Liver (tissue), 4 donors: Measurements from ENCODE around the gene CHMP1B. TPM values are rescaled to one million over a fixed set of nuclear protein-coding genes. Genes with fewer than 3 reads are reported as not detected.

ENCODE experiments used
- polyA plus RNA-seq, 2 donors: library from polyadenylated mRNA; stranded (reverse) in 1 of 2; unstranded in 1 of 2; fragments of 200-250 nt in 1 of 2; fragments of >200 nt in 1 of 2; fragmentation: Nextera tagmentation in 1 of 2; extraction: Ambion mirVana in 1 of 2; gene quantifications; one replicate each; pipeline versions ENCODE4 v1.2.1 to v1.2.3, GENCODE V29; 2013 to 2015
- total RNA-seq, 2 donors: library from RNA; depleted of rRNA; stranded (reverse); fragments of >200 nt; gene quantifications; one replicate each; pipeline ENCODE4 v1.2.3, GENCODE V29; 2014
- donor health status: healthy.
- donor health status: healthy.
- donor health status: healthy.

Gene CHMP1B
- total and polyA plus RNA-seq, 4 donors: 13.6 to 23.6 (median 19.1) TPM

Other genes starting within 250 kb of the CHMP1B start
- not detected for gene SLC35G4, start 241.8 kb upstream of the CHMP1B start, total RNA-seq
- gene SLC35G4, start 241.8 kb upstream of the CHMP1B start, polyA plus RNA-seq: not detected
- under 1 TPM; 0.65 to 0.92 TPM for gene GNAL, start 162.1 kb upstream of the CHMP1B start, total RNA-seq
- gene GNAL, start 162.1 kb upstream of the CHMP1B start, polyA plus RNA-seq: under 1 TPM; 0.15 to 0.78 TPM
- 10 to 100 TPM in 1 of 2 donors, 1 to 10 TPM in 1; 9.8 to 31.0 TPM for gene MPPE1, start 56.9 kb downstream of the CHMP1B start, total RNA-seq
- gene MPPE1, start 56.9 kb downstream of the CHMP1B start, polyA plus RNA-seq: 10 to 100 TPM; 21.2 to 31.6 TPM
- gene IMPA2, start 130.1 kb downstream of the CHMP1B start, total RNA-seq: 10 to 100 TPM; 27.5 to 55.8 TPM
- 10 to 100 TPM; 40.7 to 55.7 TPM for gene IMPA2, start 130.1 kb downstream of the CHMP1B start, polyA plus RNA-seq
- gene ANKRD62, start 242.4 kb downstream of the CHMP1B start, total RNA-seq: under 1 TPM in 1 of 2 donors, not detected in 1; under 0.01 TPM
- gene ANKRD62, start 242.4 kb downstream of the CHMP1B start, polyA plus RNA-seq: not detected